CD4-positive, alpha-beta T cell treated with Interleukin-4 for 1 hour (primary cell): ENCODE results near the gene PRRC2C.
"Not testable (repeated sequence)": the region's sequence is repeated elsewhere in the genome, so short reads cannot be mapped to it uniquely, and the experiment has no call there.

Experiments
- DNase-seq, 2 donors: peaks; one replicate each; pipeline ENCODE4 v3.0.0-alpha.2; 2020 to 2022

PRRC2C gene

GRCh38 chr1:171590022-171590421 is 104.7 kb downstream of the PRRC2C start:
- no peak for DNase-seq

GRCh38 chr1:171595324-171595723 is 110.0 kb downstream of the PRRC2C start:
- DNase-seq = no peak

- no peak for DNase-seq
Measured at GRCh38 chr1:171596119-171596518, 110.8 kb downstream of the PRRC2C start.

GRCh38 chr1:171596705-171597104 is 111.4 kb downstream of the PRRC2C start:
- no peak for DNase-seq

- DNase-seq = no peak
Measured at GRCh38 chr1:171597203-171597602, 111.9 kb downstream of the PRRC2C start.

GRCh38 chr1:171600310-171600709 is 115.0 kb downstream of the PRRC2C start:
- not testable (repeated sequence) for DNase-seq

- DNase-seq = no peak
Measured at GRCh38 chr1:171600862-171601261, 115.5 kb downstream of the PRRC2C start.

- DNase-seq = not testable (repeated sequence)
Measured at GRCh38 chr1:171603042-171603441, 117.7 kb downstream of the PRRC2C start.

- DNase-seq = no peak
Measured at GRCh38 chr1:171606402-171606941, 121.1 kb downstream of the PRRC2C start.

GRCh38 chr1:171610385-171610784 is 125.1 kb downstream of the PRRC2C start:
- DNase-seq = no peak

GRCh38 chr1:171611306-171611705 is 126.0 kb downstream of the PRRC2C start:
- no peak for DNase-seq

GRCh38 chr1:171613282-171613681 is 128.0 kb downstream of the PRRC2C start:
- DNase-seq = no peak

- not testable (repeated sequence) for DNase-seq
Measured at GRCh38 chr1:171615122-171615906, 130.0 kb downstream of the PRRC2C start.

- no peak for DNase-seq
Measured at GRCh38 chr1:171616586-171616985, 131.3 kb downstream of the PRRC2C start.

GRCh38 chr1:171622152-171622462 is 136.8 kb downstream of the PRRC2C start, which contains the start of gene MYOCOS:
Gene MYOCOS, plus strand, starts transcription at chr1:171622243. Its CDS starts 1,641 bp downstream, at chr1:171623884.
- DNase-seq = no peak

GRCh38 chr1:171623651-171624331 is 138.5 kb downstream of the PRRC2C start:
- no peak for DNase-seq

- DNase-seq = no peak
Measured at GRCh38 chr1:171625225-171625624, 139.9 kb downstream of the PRRC2C start.

- DNase-seq = no peak
Measured at GRCh38 chr1:171627020-171627419, 141.7 kb downstream of the PRRC2C start.

GRCh38 chr1:171628225-171628624 is 142.9 kb downstream of the PRRC2C start:
- DNase-seq = no peak

- no peak for DNase-seq
Measured at GRCh38 chr1:171635661-171636060, 150.3 kb downstream of the PRRC2C start.

- no peak for DNase-seq
Measured at GRCh38 chr1:171636141-171636540, 150.8 kb downstream of the PRRC2C start.

GRCh38 chr1:171637928-171638576 is 152.7 kb downstream of the PRRC2C start:
- no peak for DNase-seq

- no peak for DNase-seq
Measured at GRCh38 chr1:171640225-171640624, 154.9 kb downstream of the PRRC2C start.
